WERI-Rb-1 (cell line): ENCODE measurements around the gene SIN3A.

Experiments
- DNase-seq: peaks from one replicate; pipeline ENCODE4 v3.0.0-alpha.2; 2020
- H3K27ac ChIP-seq: fragments of 250-450 bp; sonication (Bioruptor Pico); 2 replicates; pipeline ENCODE4 v1.5.1; 2020; ENCODE audit warnings: mild to moderate bottlenecking, moderate library complexity
- H3K27me3 ChIP-seq: fragments of 250-450 bp; sonication (Bioruptor Pico); 2 replicates; pipeline ENCODE4 v1.5.1; 2021; ENCODE audit warnings: mild to moderate bottlenecking, low read depth, moderate library complexity; ENCODE audit not compliant: insufficient read depth, severe bottlenecking
- H3K36me3 ChIP-seq: fragments of 250-450 bp; sonication (Bioruptor Pico); 2 replicates; pipeline ENCODE4 v1.5.1; 2020; ENCODE audit warnings: mild to moderate bottlenecking, moderate library complexity
- H3K4me3 ChIP-seq: 2 replicates; pipeline ENCODE4 v1.5.1; 2011; ENCODE audit warnings: low read depth, mild to moderate bottlenecking, control low read depth, low read length
- H3K9me3 ChIP-seq: fragments of 250-450 bp; sonication (Bioruptor Pico); 2 replicates; pipeline ENCODE4 v1.5.1; 2021; ENCODE audit warnings: mild to moderate bottlenecking, moderate library complexity; ENCODE audit not compliant: severe bottlenecking
- CTCF ChIP-seq: IDR thresholded peaks from 2 replicates; pipeline ENCODE4 v1.5.1; 2011; ENCODE audit warnings: low read depth, mild to moderate bottlenecking, control low read depth, inconsistent platforms, low read length

The SIN3A gene

GRCh38 chr15:75468913-75469598, 17.6 kb upstream of the SIN3A start:
- Histone ChIP-seq H3K36me3 (peaks cover 55% of the 10 kb centered on the region), H3K9me3 (no peaks in the 10 kb centered on the region), H3K4me3 (no peak overlapping the region), H3K27ac (no peak overlapping the region), H3K27me3 (no peaks in the 10 kb centered on the region)
- TF ChIP-seq CTCF, result no peak
- DNase-seq, result no peak

- H3K27me3 ChIP-seq, result no peaks in the 10 kb centered on the region
- no peak for TF ChIP-seq CTCF
- no peak for DNase-seq
- H3K9me3 ChIP-seq, result no peaks in the 10 kb centered on the region
- no peak overlapping the region for H3K4me3 ChIP-seq
- no peaks in the 10 kb centered on the region for H3K36me3 ChIP-seq
- H3K27ac ChIP-seq, result no peak overlapping the region
Measured at GRCh38 chr15:75460646-75461045, 9.2 kb upstream of the SIN3A start.

- Histone ChIP-seq H3K4me3 (no peak overlapping the region), H3K36me3 (no peaks in the 10 kb centered on the region), H3K27me3 (no peaks in the 10 kb centered on the region), H3K9me3 (no peaks in the 10 kb centered on the region), H3K27ac (no peak overlapping the region)
- TF ChIP-seq CTCF, result no peak
- DNase-seq, result no peak
Measured at GRCh38 chr15:75459581-75459980, 8.1 kb upstream of the SIN3A start.

- Histone ChIP-seq H3K27me3 (no peaks in the 10 kb centered on the region), H3K36me3 (no peaks in the 10 kb centered on the region), H3K27ac (no peak overlapping the region), H3K4me3 (no peak overlapping the region), H3K9me3 (no peaks in the 10 kb centered on the region)
- DNase-seq, result no peak
- no peak for TF ChIP-seq CTCF
Measured at GRCh38 chr15:75456710-75457109, 5.2 kb upstream of the SIN3A start.

- no peaks in the 10 kb centered on the region for H3K27me3 ChIP-seq
- no peaks in the 10 kb centered on the region for H3K36me3 ChIP-seq
- H3K4me3 ChIP-seq, result peak overlapping the region; percentile 87
- TF ChIP-seq CTCF, result no peak
- DNase-seq, result no peak
- H3K27ac ChIP-seq, result peak overlapping the region; percentile 87
- H3K9me3 ChIP-seq, result no peaks in the 10 kb centered on the region
Measured at GRCh38 chr15:75455982-75456531, 4.6 kb upstream of the SIN3A start.

- no peak for TF ChIP-seq CTCF
- no peaks in the 10 kb centered on the region for H3K36me3 ChIP-seq
- H3K9me3 ChIP-seq, result no peaks in the 10 kb centered on the region
- DNase-seq, result peak; percentile 81
- H3K27ac ChIP-seq, result peak overlapping the region; percentile 87
- H3K4me3 ChIP-seq, result peak overlapping the region; percentile 87
- no peaks in the 10 kb centered on the region for H3K27me3 ChIP-seq
Measured at GRCh38 chr15:75455424-75455981, 4.0 kb upstream of the SIN3A start.
